Panc1 (cell line): ENCODE results near the gene ALK. TPM values are rescaled to one million over a fixed set of nuclear protein-coding genes. Genes with fewer than 3 reads are reported as not detected.

Source experiments
- ATAC-seq: fragments of 200-7000 bp; cut with Tn5 transposase; 2 replicates; pipeline ENCODE4 v1.9.1; 2020; ENCODE audit warnings: mild to moderate bottlenecking, moderate library complexity
- BruUV-seq: library from RNA; stranded (reverse); fragments of 400-500 nt; replicated peaks from 2 replicates; lab custom pipeline; 2021; lab: Mats Ljungman, UMichigan
- CTCF ChIA-PET: fragments of 300-600 bp; sonication (Branson Sonifier 250); formaldehyde crosslinking; loops from one replicate; lab custom pipeline; 2022; ENCODE audit warnings: antibody characterized with exemption; lab: Charles Lee
- POLR2A ChIA-PET: fragments of 300-600 bp; sonication (Branson Sonifier 250); formaldehyde crosslinking; loops from one replicate; lab custom pipeline; 2022; ENCODE audit warnings: antibody characterized with exemption; lab: Charles Lee
- DNase-seq: peaks from one replicate; pipeline ENCODE4 v3.0.0-alpha.2; 2010; ENCODE audit warnings: low read depth, low spot score
- H3K27ac ChIP-seq: 2 replicates; pipeline ENCODE4 v1.5.1; 2011; ENCODE audit warnings: mild to moderate bottlenecking, low read length, inconsistent platforms
- H3K27me3 ChIP-seq: fragments of 200-500 bp; sonication (Bioruptor generic); 2 replicates; pipeline ENCODE4 v1.6.0; 2014; ENCODE audit warnings: low read length, inconsistent platforms; ENCODE audit not compliant: control insufficient read depth, insufficient read depth
- H3K36me3 ChIP-seq: fragments of 200-500 bp; sonication (Bioruptor generic); 2 replicates; pipeline ENCODE4 v1.5.1; 2014; ENCODE audit warnings: inconsistent platforms, mild to moderate bottlenecking, low read length, moderate library complexity; ENCODE audit not compliant: control insufficient read depth, insufficient read depth
- H3K4me1 ChIP-seq: 2 replicates; pipeline ENCODE4 v1.5.1; 2011; ENCODE audit warnings: inconsistent platforms, mild to moderate bottlenecking, low read length, moderate library complexity; ENCODE audit not compliant: control insufficient read depth, insufficient read depth
- H3K4me3 ChIP-seq, 2 experiments: 2 replicates each; pipeline ENCODE4 v1.5.1; 2011 to 2012; ENCODE audit warnings: low read depth in 2 of 2, low read length in 2 of 2, mild to moderate bottlenecking in 2 of 2, inconsistent platforms in 1 of 2, moderate library complexity in 1 of 2
- H3K9me3 ChIP-seq: fragments of 200-500 bp; sonication (Bioruptor generic); 2 replicates; pipeline ENCODE4 v1.5.1; 2014; ENCODE audit warnings: low read depth, mild to moderate bottlenecking, inconsistent platforms, low read length, moderate library complexity; ENCODE audit not compliant: control insufficient read depth, insufficient read depth
- CTCF ChIP-seq: fragments of 450-650 bp; IDR thresholded peaks from 2 replicates; pipeline ENCODE4 v1.5.1; 2017; ENCODE audit warnings: mild to moderate bottlenecking
- POLR2AphosphoS5 ChIP-seq: IDR thresholded peaks from 2 replicates; pipeline ENCODE4 v1.6.1; 2012; ENCODE audit warnings: mild to moderate bottlenecking, low read depth, low read length, moderate library complexity
- REST ChIP-seq, 2 experiments: IDR thresholded peaks; 2 replicates each; pipeline ENCODE4 v1.6.1; 2011 to 2012; ENCODE audit warnings: low read depth in 2 of 2, control low read depth in 1 of 2, low read length in 1 of 2, mild to moderate bottlenecking in 1 of 2, moderate library complexity in 1 of 2; ENCODE audit not compliant: insufficient read depth in 1 of 2
- SIN3A ChIP-seq: IDR thresholded peaks from 2 replicates; pipeline ENCODE4 v1.6.1; 2012; ENCODE audit warnings: low read depth, mild to moderate bottlenecking, low read length, moderate library complexity, borderline replicate concordance; ENCODE audit not compliant: insufficient read depth
- TCF7L2 ChIP-seq: IDR thresholded peaks from 2 replicates; pipeline ENCODE4 v1.6.1; 2011; ENCODE audit warnings: mild to moderate bottlenecking, low read depth, low read length, inconsistent platforms
- in situ Hi-C: cut with HindIII; loops from 2 replicates; pipeline ENCODE4 v1.10.0; 2016; ENCODE audit warnings: low sequenced_read_pairs, low pct_unique_long_range_greater_than_20kb
- intact Hi-C: fragments of 100-400 bp; cut with micrococcal nuclease; formaldehyde crosslinking; loops from one replicate; pipeline ENCODE4 v1.10.0; 2022; ENCODE audit not compliant: unreplicated experiment
- total RNA-seq: library from RNA; stranded (reverse); gene quantifications from one replicate; pipeline ENCODE4 v1.2.1, GENCODE V29; 2021; ENCODE audit not compliant: unreplicated experiment

ALK gene
- total RNA-seq, 1 experiment from 2014 or later: not detected

- POLR2A ChIA-PET: no interaction called here
- intact Hi-C loops (no loop called here), in situ Hi-C loops (no loop called here)
- H3K4me1 ChIP-seq: no peaks in the 10 kb centered on the region
- H3K27ac ChIP-seq: no peak overlapping the region
- peaks cover 2% of the 10 kb centered on the region for H3K27me3 ChIP-seq
- CTCF ChIA-PET: no interaction called here
- no peak for TF ChIP-seq REST (IDR thresholded peaks at IDR 0.05; ENCODE audit: insufficient read depth in 1 of 2, low read depth in 2 of 2, low read length in 1 of 2)
- TF ChIP-seq POLR2AphosphoS5: no peak
- no peak for TF ChIP-seq CTCF
- no peak for TF ChIP-seq TCF7L2
- TF ChIP-seq SIN3A: no peak
- H3K9me3 ChIP-seq: no peaks in the 10 kb centered on the region
- no peak overlapping the region for H3K4me3 ChIP-seq
- no peaks in the 10 kb centered on the region for H3K36me3 ChIP-seq
- ATAC-seq: no peak
- no peak for DNase-seq
- no TSS peak for BruUV-seq
Measured at GRCh38 chr2:29951576-29951975, 30.2 kb upstream of the ALK start.

- POLR2A ChIA-PET: no interaction called here
- no peaks in the 10 kb centered on the region for H3K36me3 ChIP-seq
- ATAC-seq (no peak), DNase-seq (no peak)
- no TSS peak for BruUV-seq
- intact Hi-C loops: no loop called here
- no peak overlapping the region for H3K4me3 ChIP-seq
- TF ChIP-seq SIN3A: no peak
- no peak for TF ChIP-seq TCF7L2
- no peak for TF ChIP-seq CTCF
- no peak for TF ChIP-seq POLR2AphosphoS5
- TF ChIP-seq REST (IDR thresholded peaks at IDR 0.05; ENCODE audit: insufficient read depth in 1 of 2, low read depth in 2 of 2, low read length in 1 of 2): no peak
- no peak overlapping the region for H3K27ac ChIP-seq
- H3K9me3 ChIP-seq: no peaks in the 10 kb centered on the region
- CTCF ChIA-PET: no interaction called here
- no peaks in the 10 kb centered on the region; the same call in 1 of the 2 replicates for H3K27me3 ChIP-seq
- H3K4me1 ChIP-seq: no peaks in the 10 kb centered on the region
- in situ Hi-C loops: no loop called here
Measured at GRCh38 chr2:29950481-29950880, 29.1 kb upstream of the ALK start.
